GM21737 (cell line): ENCODE measurements around the gene NUTM2G.
"Not testable (repeated sequence)": the region's sequence is repeated elsewhere in the genome, so short reads cannot be mapped to it uniquely, and the experiment has no call there.

Source experiments
- ATAC-seq: cut with Tn5 transposase; IDR thresholded peaks from one replicate; pipeline ENCODE4 v1.9.1; 2021; ENCODE audit warnings: mild to moderate bottlenecking, moderate library complexity; ENCODE audit not compliant: unreplicated experiment

The NUTM2G gene, protein sequence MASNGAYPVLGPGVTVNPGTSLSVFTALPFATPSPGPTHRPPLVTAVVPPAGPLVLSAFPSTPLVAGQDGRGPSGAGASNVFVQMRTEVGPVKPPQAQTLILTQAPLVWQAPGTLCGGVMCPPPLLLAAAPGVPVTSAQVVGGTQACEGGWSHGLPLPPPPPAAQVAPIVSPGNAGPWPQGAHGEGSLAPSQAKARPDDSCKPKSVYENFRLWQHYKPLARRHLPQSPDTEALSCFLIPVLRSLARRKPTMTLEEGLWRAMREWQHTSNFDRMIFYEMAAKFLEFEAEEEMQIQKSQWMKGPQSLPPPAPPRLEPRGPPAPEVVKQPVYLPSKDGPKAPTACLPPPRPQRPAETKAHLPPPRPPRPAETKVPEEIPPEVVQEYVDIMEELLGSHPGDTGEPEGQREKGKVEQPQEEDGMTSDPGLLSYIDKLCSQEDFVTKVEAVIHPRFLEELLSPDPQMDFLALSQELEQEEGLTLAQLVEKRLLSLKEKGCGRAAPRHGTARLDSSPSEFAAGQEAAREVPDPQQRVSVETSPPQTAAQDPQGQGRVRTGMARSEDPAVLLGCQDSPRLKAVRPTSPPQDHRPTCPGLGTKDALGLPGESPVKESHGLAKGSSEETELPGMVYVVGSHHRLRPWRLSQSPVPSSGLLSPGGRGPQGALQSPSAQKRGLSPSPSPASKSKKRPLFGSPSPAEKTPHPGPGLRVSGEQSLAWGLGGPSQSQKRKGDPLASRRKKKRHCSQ

GRCh38 chr9:96928543-96928942 is at the start of gene NUTM2G:
TSS of gene NUTM2G (plus strand) at chr9:96928843. CDS start at chr9:96929025, 182 bp downstream.
- ATAC-seq, result not testable (repeated sequence)

GRCh38 chr9:96883922-96884321 is 44.7 kb upstream of the NUTM2G start:
- no peak for ATAC-seq

- ATAC-seq, result no peak
Measured at GRCh38 chr9:96884443-96884842, 44.2 kb upstream of the NUTM2G start.

- no peak for ATAC-seq
Measured at GRCh38 chr9:96885424-96885823, 43.2 kb upstream of the NUTM2G start.

DNA sequence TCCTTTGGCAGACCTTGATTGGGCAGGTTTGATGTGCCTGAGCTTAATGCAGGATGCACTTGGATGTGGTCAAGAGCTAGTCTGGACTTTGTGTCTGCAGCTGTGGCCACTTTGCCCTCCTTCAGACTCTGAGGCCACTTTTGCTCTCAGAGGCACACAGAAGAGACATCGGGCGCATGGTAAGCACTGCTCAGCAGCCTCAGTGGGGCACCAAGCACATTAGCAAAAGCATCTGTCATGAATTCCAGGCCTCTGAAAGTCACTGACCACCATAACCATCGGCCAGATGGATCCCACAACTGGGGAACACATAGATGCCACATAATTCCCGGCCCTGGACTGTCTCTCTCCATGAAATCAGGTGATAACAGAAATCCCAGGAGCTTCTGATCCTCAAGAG is 40.1 kb upstream of the NUTM2G start:
- no peak for ATAC-seq

DNA sequence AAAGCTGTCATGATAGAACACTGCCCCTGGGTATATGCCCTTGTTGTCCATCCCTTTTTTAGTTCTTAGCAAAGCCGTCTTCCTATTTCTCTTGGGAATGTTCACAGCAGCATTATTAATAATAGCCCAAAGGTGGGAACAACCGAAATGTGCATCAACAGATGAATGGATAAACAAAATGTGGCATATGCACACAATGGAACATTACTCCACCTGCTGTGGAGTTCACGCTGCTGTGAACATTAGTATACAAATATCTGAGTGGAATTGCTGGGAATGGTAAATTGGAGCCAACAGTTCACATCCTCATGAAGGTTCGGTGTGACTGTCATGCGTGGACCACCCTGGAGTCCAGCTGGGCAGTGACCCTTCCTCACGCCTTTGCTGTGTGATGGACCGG is 36.5 kb upstream of the NUTM2G start:
- no peak for ATAC-seq

DNA sequence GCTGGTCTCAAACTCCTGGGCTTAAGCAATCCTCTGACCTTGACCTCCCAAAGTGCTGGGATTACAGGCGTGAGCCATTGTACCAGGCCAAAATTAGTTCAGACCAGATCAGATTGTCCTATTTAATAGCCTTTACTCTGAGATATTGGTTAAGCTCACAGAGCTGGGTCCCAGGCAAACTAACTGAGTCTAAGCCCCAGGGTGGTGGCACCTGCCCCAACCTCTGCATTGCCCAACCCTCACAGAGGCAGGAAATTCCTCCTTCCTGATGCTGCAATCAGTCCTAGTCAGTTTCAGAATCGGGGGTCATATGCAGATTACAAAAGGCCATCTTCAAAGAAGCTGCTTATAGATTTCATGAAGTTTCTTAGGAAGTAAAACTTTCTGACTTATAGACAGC is 28.6 kb upstream of the NUTM2G start:
- not testable (repeated sequence) for ATAC-seq

DNA sequence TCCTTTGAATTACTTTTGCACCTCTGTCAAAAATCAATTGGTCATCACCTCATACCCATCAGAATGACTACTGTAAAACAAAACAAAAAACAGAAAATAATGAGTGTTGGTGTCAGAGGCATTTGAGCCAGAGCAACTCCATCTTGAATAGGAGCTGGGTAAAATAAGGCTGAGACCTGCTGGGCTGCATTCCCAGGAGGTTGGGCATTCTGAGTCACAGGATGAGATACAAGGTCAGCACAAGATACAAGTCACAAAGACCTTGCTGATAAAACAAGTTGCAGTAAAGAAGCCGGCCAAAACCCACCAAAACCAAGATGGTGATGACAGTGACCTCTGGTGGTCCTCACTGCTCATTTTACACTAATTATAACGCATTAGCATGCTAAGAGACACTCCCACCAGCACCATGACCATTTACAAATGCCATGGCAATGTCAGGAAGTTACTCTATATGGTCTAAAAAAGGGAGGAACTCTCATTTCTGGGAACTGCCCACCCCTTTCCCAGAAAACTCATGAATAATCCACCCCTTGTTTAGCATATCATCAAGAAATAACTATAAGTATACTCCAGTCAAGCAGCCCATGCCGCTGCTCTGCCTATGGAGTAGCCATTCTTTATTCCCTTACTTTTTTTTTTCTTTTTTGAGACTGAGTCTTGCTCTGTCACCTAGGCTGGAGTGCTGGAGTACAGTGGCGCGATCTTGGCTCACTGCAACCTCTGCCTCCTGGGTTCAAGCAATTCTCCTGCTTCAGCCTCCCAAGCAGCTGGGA is 23.5 kb upstream of the NUTM2G start:
- not testable (repeated sequence) for ATAC-seq

- not testable (repeated sequence) for ATAC-seq
Measured at GRCh38 chr9:96908479-96908878, 20.2 kb upstream of the NUTM2G start.

GRCh38 chr9:96915539-96915938 is 13.1 kb upstream of the NUTM2G start:
- not testable (repeated sequence) for ATAC-seq

DNA sequence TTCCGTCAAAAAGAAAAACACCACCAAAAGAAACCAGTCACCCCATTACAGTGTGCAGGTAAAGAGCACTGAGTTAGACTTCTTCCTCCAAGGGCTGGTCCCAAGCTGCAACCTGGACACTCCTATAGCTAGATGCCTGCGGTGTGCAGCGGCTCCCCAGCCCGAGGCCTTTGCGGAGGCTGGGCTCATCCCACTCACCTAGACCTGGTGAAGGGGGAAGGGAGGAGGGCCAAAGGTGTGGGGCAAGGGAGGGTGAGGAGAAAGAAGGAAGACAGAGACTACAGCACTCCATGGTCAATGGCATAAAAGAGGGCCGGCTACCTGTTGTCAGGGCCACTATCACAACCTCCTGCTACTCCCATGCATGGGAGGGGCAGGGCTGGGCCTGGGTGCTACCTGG is 12.1 kb upstream of the NUTM2G start:
- not testable (repeated sequence) for ATAC-seq

DNA sequence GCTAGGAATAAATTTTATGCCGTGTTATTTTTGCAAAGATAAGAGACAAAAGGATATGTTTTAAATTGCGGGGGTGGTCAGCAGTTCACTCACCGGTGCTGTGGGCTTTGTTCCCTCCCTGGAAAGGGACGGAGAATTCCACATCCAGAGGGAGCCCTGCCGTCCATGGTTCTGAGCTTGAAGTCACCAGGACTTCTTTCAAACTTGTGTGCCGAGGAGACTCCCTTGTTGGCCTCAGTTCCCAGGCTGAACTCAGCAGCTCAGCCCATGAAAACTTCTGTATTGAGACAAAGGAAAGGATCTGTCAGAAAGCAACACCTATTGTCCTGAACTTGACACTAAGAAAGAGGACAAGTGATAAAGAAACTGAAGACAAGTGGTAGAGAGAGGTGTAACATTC is 10.1 kb upstream of the NUTM2G start:
- not testable (repeated sequence) for ATAC-seq

GRCh38 chr9:96920803-96921202 is 7.8 kb upstream of the NUTM2G start:
- ATAC-seq, result not testable (repeated sequence)

- not testable (repeated sequence) for ATAC-seq
Measured at GRCh38 chr9:96925587-96925986, 3.1 kb upstream of the NUTM2G start.

DNA sequence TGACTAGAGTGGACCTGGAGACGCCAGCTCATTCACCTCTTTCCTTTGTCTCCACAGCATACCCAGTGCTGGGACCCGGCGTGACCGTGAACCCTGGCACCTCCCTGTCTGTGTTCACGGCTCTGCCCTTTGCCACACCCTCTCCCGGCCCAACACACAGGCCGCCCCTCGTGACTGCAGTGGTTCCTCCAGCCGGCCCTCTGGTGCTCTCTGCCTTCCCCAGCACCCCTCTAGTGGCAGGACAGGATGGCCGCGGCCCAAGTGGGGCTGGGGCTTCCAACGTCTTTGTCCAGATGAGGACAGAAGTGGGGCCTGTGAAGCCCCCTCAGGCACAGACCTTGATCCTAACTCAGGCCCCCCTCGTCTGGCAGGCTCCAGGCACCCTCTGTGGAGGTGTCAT is 3.0 kb downstream of the NUTM2G start:
- not testable (repeated sequence) for ATAC-seq

GRCh38 chr9:96934097-96934496 is 5.5 kb downstream of the NUTM2G start:
- ATAC-seq, result not testable (repeated sequence)

DNA sequence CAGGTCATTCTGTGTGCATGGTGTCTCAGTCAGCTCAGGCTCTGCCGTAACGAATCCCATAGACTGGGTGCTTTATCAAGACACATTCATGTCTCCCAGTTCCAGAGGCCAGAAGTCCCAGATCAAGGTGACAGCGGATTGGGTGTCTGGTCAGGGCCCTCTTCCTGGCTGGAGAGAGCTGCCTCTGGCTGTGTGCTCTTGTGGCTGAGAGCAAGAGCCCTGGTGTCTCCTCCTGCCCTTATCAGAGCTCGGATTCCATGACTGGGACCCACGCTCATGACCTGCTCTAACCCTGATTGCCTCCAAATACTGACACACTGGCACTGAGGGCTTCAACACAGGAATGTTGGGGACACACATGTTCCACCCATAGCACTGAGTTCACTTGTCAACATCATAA is 6.1 kb downstream of the NUTM2G start:
- not testable (repeated sequence) for ATAC-seq

DNA sequence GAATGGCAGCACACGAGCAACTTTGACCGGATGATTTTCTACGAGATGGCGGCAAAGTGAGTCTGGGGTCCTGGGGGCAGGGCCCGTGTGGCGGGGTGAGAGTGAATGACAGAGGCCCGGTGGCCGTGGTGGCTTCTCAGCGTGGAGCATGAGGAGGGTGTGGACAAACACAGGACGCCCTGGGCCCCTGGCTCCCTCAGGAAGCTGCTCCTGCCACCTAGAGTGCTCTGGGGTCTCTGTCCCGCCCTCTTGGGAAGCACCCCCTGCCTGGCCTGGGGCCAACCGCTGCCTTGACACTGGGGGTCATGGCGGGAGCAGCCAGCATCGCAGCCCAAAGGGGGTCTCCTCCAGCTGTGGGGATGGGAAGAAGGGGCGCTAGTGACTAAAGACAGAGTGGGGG is 6.8 kb downstream of the NUTM2G start:
- not testable (repeated sequence) for ATAC-seq

DNA sequence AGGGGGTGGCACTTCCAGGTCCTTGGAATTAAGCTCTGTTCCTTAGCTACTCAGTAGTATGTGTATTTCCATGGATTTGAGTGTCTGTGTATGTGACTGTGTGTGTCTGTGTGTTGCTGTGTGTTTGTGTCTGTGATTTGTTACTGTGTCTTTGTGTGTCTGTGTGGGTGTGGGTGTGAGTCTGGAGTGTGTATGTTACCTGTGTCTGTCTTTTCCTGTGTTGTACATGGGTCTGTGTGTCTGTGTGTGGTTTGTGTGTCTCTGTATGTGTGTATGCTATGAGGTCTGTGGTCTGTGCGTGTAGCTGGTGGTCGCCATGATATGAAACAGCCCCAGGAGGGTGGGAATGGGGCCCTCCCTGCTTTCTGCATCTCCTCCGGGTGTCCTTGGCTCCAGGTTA is 8.8 kb downstream of the NUTM2G start:
- ATAC-seq, result not testable (repeated sequence)

- not testable (repeated sequence) for ATAC-seq
Measured at GRCh38 chr9:96938957-96939665, 10.5 kb downstream of the NUTM2G start.

DNA sequence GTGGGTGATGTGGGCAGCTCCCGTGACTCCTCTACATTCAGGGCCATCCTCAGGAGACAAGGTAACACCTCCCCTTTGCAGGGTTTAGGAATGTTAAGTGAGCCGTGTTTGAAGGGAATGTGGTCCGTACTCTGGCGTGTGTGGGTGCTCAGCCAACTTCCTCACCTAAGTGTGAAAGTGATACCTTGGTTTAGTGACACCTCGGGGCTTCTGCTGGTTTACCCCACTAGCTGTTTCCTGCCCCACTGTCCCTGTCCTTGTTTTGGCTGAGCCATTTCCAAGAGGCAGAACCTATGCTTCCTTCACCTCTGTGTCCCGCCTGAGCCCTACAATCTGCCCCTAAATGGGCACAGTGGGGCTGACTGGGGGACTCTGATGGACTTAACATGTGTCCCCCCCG is 12.3 kb downstream of the NUTM2G start:
- ATAC-seq, result not testable (repeated sequence)
